Mucosa of descending colon (tissue), 3 donors: ENCODE measurements around the gene ERO1B. TPM values are rescaled to one million over a fixed set of nuclear protein-coding genes. Genes with fewer than 3 reads are reported as not detected.
A peak's percentile ranks its signal among the peaks of the same experiment; 100 is the strongest.

Experiments
- ATAC-seq: fragments of 200-7000 bp; cut with Tn5 transposase; one replicate; pipeline ENCODE4 v1.9.1; 2020; ENCODE audit warnings: mild to moderate bottlenecking, moderate library complexity
- DNase-seq, 3 donors: peaks; one replicate each; pipeline ENCODE4 v3.0.0-alpha.2; 2020
- H3K36me3 ChIP-seq: fragments of 200-600 bp; one replicate; pipeline ENCODE4 v1.8.0; 2021; ENCODE audit warnings: low read depth, mild to moderate bottlenecking
- H3K4me1 ChIP-seq: fragments of 200-600 bp; one replicate; pipeline ENCODE4 v1.8.0; 2021; ENCODE audit warnings: low read depth, mild to moderate bottlenecking
- H3K4me3 ChIP-seq: fragments of 200-600 bp; one replicate; pipeline ENCODE4 v1.8.0; 2021; ENCODE audit warnings: mild to moderate bottlenecking
- H3K9me3 ChIP-seq: fragments of 200-600 bp; one replicate; pipeline ENCODE4 v1.8.0; 2021; ENCODE audit warnings: mild to moderate bottlenecking
- intact Hi-C, 2 donors: fragments of 100-400 bp; cut with DNase I in 1 of 2; cut with micrococcal nuclease in 1 of 2; formaldehyde crosslinking; loops; one replicate each; pipeline versions ENCODE4 v1.11.0 to v1.11.1; 2022; cut with DNase I, micrococcal nuclease
- total RNA-seq, 3 donors: library from RNA; stranded (reverse); fragmentation: NEBNext Ultra II Directional in 2 of 3; extraction: Animal tissue kit (Norgen Biotek cat#: 25700) in 2 of 3; gene quantifications; one replicate each; pipeline versions ENCODE4 v1.2.1 to v1.2.4, GENCODE V29; 2021 to 2023
- TF ChIP-seq, protein P1 (sequence below): fragments of 200-600 bp; IDR thresholded peaks from one replicate; pipeline ENCODE4 v1.8.0; 2022; ENCODE audit warnings: antibody characterized with exemption, mild to moderate bottlenecking
- donor health status: DM: no; HTN: no; CAD: no; lungs with moderate emphysema.
- donor health status: DM: no; HTN: no; CAD: no.
- donor health status: DM: no; HTN: yes; CAD: no.

The ERO1B gene
- total RNA-seq, 3 donors from 2014 or later: 1.6 to 8.4 (median 3.0) TPM

DNA sequence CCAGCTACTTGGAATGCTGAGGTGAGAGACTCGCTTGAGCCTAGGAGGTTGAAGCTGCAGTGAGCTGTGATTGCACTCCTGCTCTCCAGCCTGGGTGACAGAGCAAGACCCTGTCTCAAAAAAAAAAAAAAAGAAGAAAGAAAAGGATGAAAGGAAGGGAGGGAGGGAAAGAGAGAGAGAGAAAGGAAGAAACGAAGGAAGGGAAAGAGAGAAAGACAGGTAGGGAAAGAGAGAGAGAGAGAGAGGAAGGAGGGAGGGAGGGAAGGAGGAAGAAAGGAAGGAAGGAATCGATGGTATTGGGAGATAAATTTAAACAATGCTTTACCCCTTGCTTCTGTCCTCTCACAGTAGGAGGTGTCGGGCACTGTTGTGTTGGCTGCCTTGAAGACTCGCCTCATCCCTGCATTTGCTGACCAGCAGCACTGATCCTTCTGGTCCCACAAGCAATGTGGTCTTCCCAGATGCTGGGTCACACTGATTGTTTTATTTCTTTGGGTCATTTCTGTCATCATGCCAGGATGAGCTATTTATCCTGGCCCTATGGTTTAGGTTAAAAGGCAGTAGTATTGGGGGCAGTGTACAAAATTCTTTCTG lies 108.5 kb downstream of the ERO1B start:
- TF ChIP-seq, protein P1, sequence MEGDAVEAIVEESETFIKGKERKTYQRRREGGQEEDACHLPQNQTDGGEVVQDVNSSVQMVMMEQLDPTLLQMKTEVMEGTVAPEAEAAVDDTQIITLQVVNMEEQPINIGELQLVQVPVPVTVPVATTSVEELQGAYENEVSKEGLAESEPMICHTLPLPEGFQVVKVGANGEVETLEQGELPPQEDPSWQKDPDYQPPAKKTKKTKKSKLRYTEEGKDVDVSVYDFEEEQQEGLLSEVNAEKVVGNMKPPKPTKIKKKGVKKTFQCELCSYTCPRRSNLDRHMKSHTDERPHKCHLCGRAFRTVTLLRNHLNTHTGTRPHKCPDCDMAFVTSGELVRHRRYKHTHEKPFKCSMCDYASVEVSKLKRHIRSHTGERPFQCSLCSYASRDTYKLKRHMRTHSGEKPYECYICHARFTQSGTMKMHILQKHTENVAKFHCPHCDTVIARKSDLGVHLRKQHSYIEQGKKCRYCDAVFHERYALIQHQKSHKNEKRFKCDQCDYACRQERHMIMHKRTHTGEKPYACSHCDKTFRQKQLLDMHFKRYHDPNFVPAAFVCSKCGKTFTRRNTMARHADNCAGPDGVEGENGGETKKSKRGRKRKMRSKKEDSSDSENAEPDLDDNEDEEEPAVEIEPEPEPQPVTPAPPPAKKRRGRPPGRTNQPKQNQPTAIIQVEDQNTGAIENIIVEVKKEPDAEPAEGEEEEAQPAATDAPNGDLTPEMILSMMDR: no peak
- H3K4me3 ChIP-seq: no peak overlapping the region
- intact Hi-C loops: no loop called here
- H3K36me3 ChIP-seq: no peaks in the 10 kb centered on the region
- ATAC-seq (no peak), DNase-seq (no peak)
- H3K9me3 ChIP-seq: no peaks in the 10 kb centered on the region
- H3K4me1 ChIP-seq: no peaks in the 10 kb centered on the region

DNA sequence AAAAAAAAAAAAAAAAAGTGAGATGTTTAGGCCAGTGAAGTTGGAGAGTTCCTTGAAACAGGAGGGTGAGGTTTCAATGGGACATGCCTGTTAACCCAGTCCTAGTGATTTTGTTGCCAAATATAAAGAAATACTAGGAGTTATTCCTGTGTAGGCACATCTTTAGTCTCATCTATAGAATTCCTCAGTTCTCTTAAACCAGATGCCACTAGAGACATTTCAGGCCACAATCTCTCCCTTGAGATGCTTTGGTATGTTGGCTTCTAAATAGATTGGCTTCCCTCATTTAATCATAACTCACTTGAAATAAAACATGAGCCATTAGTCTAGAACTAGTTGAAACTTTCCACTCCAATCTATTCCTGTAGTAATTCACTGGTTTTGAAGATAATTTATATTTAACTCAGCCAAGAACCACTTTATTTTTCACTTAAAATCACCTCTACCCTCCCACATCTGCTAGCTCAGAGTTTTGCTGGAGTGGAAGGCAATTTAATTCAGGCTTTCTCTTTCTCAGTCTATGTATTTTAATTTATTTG lies 109.6 kb downstream of the ERO1B start:
- no peaks in the 10 kb centered on the region for H3K9me3 ChIP-seq
- DNase-seq (no peak), ATAC-seq (no peak)
- no peak overlapping the region for H3K4me3 ChIP-seq
- no peaks in the 10 kb centered on the region for H3K36me3 ChIP-seq
- TF ChIP-seq, protein P1: no peak
- H3K4me1 ChIP-seq: no peaks in the 10 kb centered on the region
- intact Hi-C loops: no loop called here

DNA sequence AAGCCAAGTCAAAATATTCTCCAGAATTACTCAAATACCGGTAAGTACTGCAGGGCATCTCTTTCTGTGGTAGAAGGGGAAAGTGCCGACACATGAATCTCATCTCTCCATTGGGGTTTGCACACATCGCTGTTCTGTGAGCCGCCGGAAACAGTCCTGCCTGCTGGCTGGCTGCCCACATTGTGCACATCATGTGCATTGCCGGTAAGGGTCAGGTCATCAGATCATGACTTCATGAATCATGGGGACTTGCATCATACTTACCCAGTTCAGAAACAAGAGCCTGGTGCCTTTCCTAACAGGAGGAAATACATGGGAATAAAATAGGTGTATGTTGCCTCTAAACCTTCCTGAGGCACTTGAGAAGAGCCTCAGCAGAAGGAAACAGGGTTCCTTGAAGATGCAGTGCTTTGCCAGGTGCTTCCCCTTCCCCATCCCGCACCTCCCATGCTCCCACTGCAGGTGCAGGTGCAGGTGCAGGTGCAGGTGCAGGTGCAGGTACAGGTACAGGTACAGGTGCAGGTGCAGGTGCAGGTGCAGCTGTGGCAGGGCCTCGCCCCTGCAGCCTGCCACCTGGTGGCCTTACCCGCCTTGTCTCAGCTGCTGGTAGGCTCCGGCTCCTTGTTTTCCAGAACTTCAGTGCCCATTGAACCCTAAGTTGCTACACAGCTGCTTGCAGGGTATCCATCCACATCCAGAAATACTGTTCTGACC lies 112.9 kb downstream of the ERO1B start:
- H3K4me1 ChIP-seq: no peaks in the 10 kb centered on the region
- H3K36me3 ChIP-seq: no peaks in the 10 kb centered on the region
- no peaks in the 10 kb centered on the region for H3K9me3 ChIP-seq
- H3K4me3 ChIP-seq: no peak overlapping the region
- TF ChIP-seq, protein P1: peak; percentile 15
- intact Hi-C loops: no loop called here
- peak in 2 of 3 donors; percentile 63 to 64 for DNase-seq
- ATAC-seq: peak; percentile 86

DNA sequence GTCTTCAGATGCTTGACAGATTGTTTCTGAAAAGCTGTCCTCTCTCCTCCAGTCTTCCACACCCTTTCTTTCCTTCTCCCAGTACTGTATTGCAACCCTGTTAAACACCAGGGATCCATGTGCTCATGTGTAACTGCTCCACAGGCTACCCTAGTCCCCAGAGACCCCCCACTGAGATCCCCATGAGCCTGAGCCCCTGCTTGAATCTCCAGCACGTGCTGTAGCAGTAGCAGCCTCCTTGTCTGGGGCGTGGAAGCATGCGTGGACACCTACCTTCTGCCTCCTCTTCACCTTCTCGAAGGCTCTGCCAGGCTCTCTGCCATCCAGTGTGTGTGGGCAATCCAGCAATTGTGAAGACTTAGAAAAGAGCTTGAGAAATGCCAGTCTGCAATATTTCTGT lies 114.2 kb downstream of the ERO1B start:
- Histone ChIP-seq H3K4me1 (no peaks in the 10 kb centered on the region), H3K4me3 (no peak overlapping the region), H3K36me3 (no peaks in the 10 kb centered on the region), H3K9me3 (no peaks in the 10 kb centered on the region)
- intact Hi-C loops: no loop called here
- ATAC-seq (no peak), DNase-seq (no peak)
- TF ChIP-seq, protein P1: no peak

DNA sequence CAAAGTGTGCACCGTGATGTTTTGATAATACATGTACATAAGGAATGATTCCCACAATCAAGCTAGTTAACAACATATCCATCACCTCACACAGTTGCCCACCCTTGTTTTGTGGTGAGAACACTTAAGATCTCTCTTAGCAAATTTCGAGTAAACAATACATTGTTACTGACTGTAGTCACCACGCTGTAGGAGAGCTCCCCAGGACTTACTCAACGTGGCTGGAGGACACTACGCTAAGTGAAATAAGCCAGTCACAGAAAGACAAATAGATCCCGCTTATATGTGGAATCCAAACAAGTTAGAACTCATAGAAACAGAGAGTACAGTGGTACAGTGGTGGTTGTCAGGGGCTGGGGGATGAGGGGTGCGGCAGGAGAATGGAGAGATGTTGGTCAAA lies 114.6 kb downstream of the ERO1B start:
- no peak overlapping the region for H3K4me3 ChIP-seq
- H3K36me3 ChIP-seq: no peaks in the 10 kb centered on the region
- no peak for ATAC-seq
- DNase-seq: no peak
- TF ChIP-seq, protein P1: no peak
- H3K9me3 ChIP-seq: peaks cover 3% of the 10 kb centered on the region
- no peaks in the 10 kb centered on the region for H3K4me1 ChIP-seq
- intact Hi-C loops: no loop called here
